Effector memory CD8-positive, alpha-beta T cell (primary cell): Measurements from ENCODE around the gene CDK19.

Experiments used
- ATAC-seq: fragments of 150-1000 bp; cut with Tn5 transposase; replicated peaks from 2 replicates; pipeline ENCODE4 v1.10.0; 2021; ENCODE audit warnings: mild to moderate bottlenecking, moderate library complexity
- DNase-seq, 3 experiments: peaks; one replicate each; pipeline ENCODE4 v3.0.0; 2021
- H3K27ac Mint-ChIP-seq, 2 donors: one replicate each; pipeline ENCODE4 v1.8.0; 2022; ENCODE audit warnings: mild to moderate bottlenecking in 2 of 2, mixed read lengths in 2 of 2, moderate library complexity in 2 of 2
- H3K27me3 Mint-ChIP-seq, 2 donors: one replicate each; pipeline ENCODE4 v1.8.0; 2022; ENCODE audit warnings: mixed read lengths in 2 of 2
- H3K36me3 Mint-ChIP-seq: one replicate; pipeline ENCODE4 v1.8.0; 2022; ENCODE audit warnings: mild to moderate bottlenecking, moderate library complexity, mixed read lengths; ENCODE audit not compliant: insufficient read depth
- H3K4me1 Mint-ChIP-seq, 2 donors: one replicate each; pipeline ENCODE4 v1.8.0; 2022; ENCODE audit warnings: low read depth in 2 of 2, mixed read lengths in 2 of 2
- H3K4me3 Mint-ChIP-seq, 2 donors: one replicate each; pipeline ENCODE4 v1.8.0; 2022; ENCODE audit warnings: mild to moderate bottlenecking in 2 of 2, mixed read lengths in 2 of 2, moderate library complexity in 2 of 2
- H3K9me3 Mint-ChIP-seq, 2 donors: one replicate each; pipeline ENCODE4 v1.8.0; 2022; ENCODE audit warnings: mixed read lengths in 2 of 2

The CDK19 gene

GRCh38 chr6:110649704-110650103 is 165.6 kb downstream of the CDK19 start:
- H3K4me1 Mint-ChIP-seq: peaks cover 0 to 1% of the 10 kb centered on the region in 2 donors
- ATAC-seq (no peak), DNase-seq (no peak)
- no peak overlapping the region for H3K4me3 Mint-ChIP-seq
- no peaks in the 10 kb centered on the region for H3K9me3 Mint-ChIP-seq
- peak overlapping the region in 1 of 2 donors; percentile 22 for H3K27ac Mint-ChIP-seq
- H3K36me3 Mint-ChIP-seq: peaks cover 9% of the 10 kb centered on the region
- no peaks in the 10 kb centered on the region for H3K27me3 Mint-ChIP-seq

GRCh38 chr6:110646951-110647910 is 168.0 kb downstream of the CDK19 start:
- H3K4me3 Mint-ChIP-seq: no peak overlapping the region
- H3K27me3 Mint-ChIP-seq: no peaks in the 10 kb centered on the region
- no peaks in the 10 kb centered on the region for H3K9me3 Mint-ChIP-seq
- ATAC-seq (no peak), DNase-seq (no peak)
- H3K4me1 Mint-ChIP-seq: peaks cover 0 to 1% of the 10 kb centered on the region in 2 donors
- H3K36me3 Mint-ChIP-seq: peaks cover 12% of the 10 kb centered on the region
- peak overlapping the region in 1 of 2 donors; percentile 52 for H3K27ac Mint-ChIP-seq

- Mint-ChIP-seq H3K27ac (no peak overlapping the region), H3K36me3 (peaks cover 15% of the 10 kb centered on the region), H3K27me3 (no peaks in the 10 kb centered on the region), H3K4me1 (no peaks in the 10 kb centered on the region), H3K9me3 (no peaks in the 10 kb centered on the region), H3K4me3 (no peak overlapping the region)
- no peak for ATAC-seq
- no peak for DNase-seq
Measured at GRCh38 chr6:110646419-110646698, 168.9 kb downstream of the CDK19 start.

GRCh38 chr6:110645685-110646418 is 169.4 kb downstream of the CDK19 start:
- H3K9me3 Mint-ChIP-seq: no peaks in the 10 kb centered on the region
- DNase-seq: no peak
- H3K4me1 Mint-ChIP-seq: no peaks in the 10 kb centered on the region
- H3K36me3 Mint-ChIP-seq: peaks cover 15% of the 10 kb centered on the region
- no peak overlapping the region for H3K4me3 Mint-ChIP-seq
- ATAC-seq: no peak
- H3K27me3 Mint-ChIP-seq: no peaks in the 10 kb centered on the region
- no peak overlapping the region for H3K27ac Mint-ChIP-seq

- H3K4me1 Mint-ChIP-seq: peaks cover under 1 to 2% of the 10 kb centered on the region in 2 donors
Measured at GRCh38 chr6:110643175-110643574, 172.1 kb downstream of the CDK19 start.

GRCh38 chr6:110642711-110643110 is 172.6 kb downstream of the CDK19 start:
- DNase-seq: no peak
- ATAC-seq: no peak
- H3K27ac Mint-ChIP-seq: no peak overlapping the region
- peaks cover 2 to 3% of the 10 kb centered on the region in 2 donors for H3K4me1 Mint-ChIP-seq
- no peaks in the 10 kb centered on the region for H3K27me3 Mint-ChIP-seq
- no peaks in the 10 kb centered on the region for H3K9me3 Mint-ChIP-seq
- H3K36me3 Mint-ChIP-seq: peaks cover 10% of the 10 kb centered on the region
- H3K4me3 Mint-ChIP-seq: no peak overlapping the region

More at GRCh38 chr6:110643175-110643574, 172.1 kb downstream of the CDK19 start:
- H3K36me3 Mint-ChIP-seq: peaks cover 10% of the 10 kb centered on the region
- no peaks in the 10 kb centered on the region for H3K9me3 Mint-ChIP-seq
- H3K4me3 Mint-ChIP-seq: no peak overlapping the region
- ATAC-seq: no peak
- DNase-seq: no peak
- H3K27ac Mint-ChIP-seq: no peak overlapping the region
- no peaks in the 10 kb centered on the region for H3K27me3 Mint-ChIP-seq

- H3K9me3 Mint-ChIP-seq: no peaks in the 10 kb centered on the region
- H3K27ac Mint-ChIP-seq: no peak overlapping the region
- no peak for DNase-seq
- peaks cover 2 to 6% of the 10 kb centered on the region in 2 donors for H3K4me1 Mint-ChIP-seq
- no peak overlapping the region for H3K4me3 Mint-ChIP-seq
- H3K36me3 Mint-ChIP-seq: no peaks in the 10 kb centered on the region
- no peaks in the 10 kb centered on the region for H3K27me3 Mint-ChIP-seq
- ATAC-seq: no peak
Measured at GRCh38 chr6:110636781-110637180, 178.5 kb downstream of the CDK19 start.

- Mint-ChIP-seq H3K27me3 (no peaks in the 10 kb centered on the region), H3K4me1 (peaks cover 2 to 6% of the 10 kb centered on the region in 2 donors), H3K27ac (no peak overlapping the region), H3K9me3 (no peaks in the 10 kb centered on the region), H3K36me3 (no peaks in the 10 kb centered on the region), H3K4me3 (no peak overlapping the region)
- DNase-seq (no peak), ATAC-seq (no peak)
Measured at GRCh38 chr6:110635096-110635495, 180.2 kb downstream of the CDK19 start.

- no peak overlapping the region for H3K27ac Mint-ChIP-seq
- DNase-seq (no peak), ATAC-seq (no peak)
- peaks cover 4% of the 10 kb centered on the region for H3K36me3 Mint-ChIP-seq
- H3K4me1 Mint-ChIP-seq: peaks cover 0 to 6% of the 10 kb centered on the region in 2 donors
- no peaks in the 10 kb centered on the region for H3K9me3 Mint-ChIP-seq
- H3K27me3 Mint-ChIP-seq: no peaks in the 10 kb centered on the region
- no peak overlapping the region for H3K4me3 Mint-ChIP-seq
Measured at GRCh38 chr6:110633731-110634213, 181.5 kb downstream of the CDK19 start.

GRCh38 chr6:110629153-110629552 is 186.1 kb downstream of the CDK19 start:
- no peak overlapping the region for H3K4me3 Mint-ChIP-seq
- H3K27me3 Mint-ChIP-seq: no peaks in the 10 kb centered on the region
- peaks cover 13% of the 10 kb centered on the region for H3K36me3 Mint-ChIP-seq
- H3K27ac Mint-ChIP-seq: no peak overlapping the region
- DNase-seq: no peak
- H3K9me3 Mint-ChIP-seq: no peaks in the 10 kb centered on the region
- no peaks in the 10 kb centered on the region for H3K4me1 Mint-ChIP-seq
- no peak for ATAC-seq

GRCh38 chr6:110628330-110628729 is 186.9 kb downstream of the CDK19 start:
- Mint-ChIP-seq H3K4me1 (no peaks in the 10 kb centered on the region), H3K4me3 (no peak overlapping the region), H3K36me3 (peaks cover 13% of the 10 kb centered on the region), H3K9me3 (no peaks in the 10 kb centered on the region), H3K27ac (no peak overlapping the region), H3K27me3 (no peaks in the 10 kb centered on the region)
- no peak for ATAC-seq
- DNase-seq: no peak

- ATAC-seq (no peak), DNase-seq (no peak)
- Mint-ChIP-seq H3K9me3 (no peaks in the 10 kb centered on the region), H3K27me3 (no peaks in the 10 kb centered on the region), H3K27ac (no peak overlapping the region), H3K4me1 (no peaks in the 10 kb centered on the region), H3K4me3 (no peak overlapping the region), H3K36me3 (peaks cover 19% of the 10 kb centered on the region)
Measured at GRCh38 chr6:110626442-110626841, 188.8 kb downstream of the CDK19 start.

GRCh38 chr6:110625883-110626282 is 189.4 kb downstream of the CDK19 start:
- Mint-ChIP-seq H3K27ac (no peak overlapping the region), H3K4me3 (no peak overlapping the region), H3K27me3 (no peaks in the 10 kb centered on the region)

More at GRCh38 chr6:110625883-110626282, 189.4 kb downstream of the CDK19 start:
- ATAC-seq: no peak
- Mint-ChIP-seq H3K9me3 (no peaks in the 10 kb centered on the region), H3K4me1 (no peaks in the 10 kb centered on the region), H3K36me3 (peaks cover 20% of the 10 kb centered on the region)
- no peak for DNase-seq
